HepG2 (cell line): ENCODE measurements around the gene ACBD5. TPM values are rescaled to one million over a fixed set of nuclear protein-coding genes. Genes with fewer than 3 reads are reported as not detected.

Experiments used
- CBFB ChIP-seq: sonication (generic); formaldehyde crosslinking; IDR thresholded peaks from 2 replicates; pipeline ENCODE4 v1.4.0; 2020; ENCODE audit warnings: missing genetic modification reagents
- FOXK1 ChIP-seq: sonication (generic); formaldehyde crosslinking; IDR thresholded peaks from 2 replicates; pipeline ENCODE4 v1.4.0; 2020; ENCODE audit warnings: low read depth, missing genetic modification reagents, borderline replicate concordance
- KDM5B ChIP-seq: sonication (generic); formaldehyde crosslinking; IDR thresholded peaks from 2 replicates; pipeline ENCODE4 v1.4.0; 2020; ENCODE audit warnings: missing genetic modification reagents, mild to moderate bottlenecking, borderline replicate concordance
- KLF9 ChIP-seq: IDR thresholded peaks from 2 replicates; pipeline ENCODE4 v1.6.1; 2016; ENCODE audit warnings: low read depth
- POLR2AphosphoS5 ChIP-seq: IDR thresholded peaks from 2 replicates; pipeline ENCODE4 v1.6.1; 2012; ENCODE audit warnings: low read depth, low read length
- RFXANK ChIP-seq: IDR thresholded peaks from 2 replicates; pipeline ENCODE4 v1.6.1; 2016
- SNAI1 ChIP-seq: sonication (generic); formaldehyde crosslinking; IDR thresholded peaks from 2 replicates; pipeline ENCODE4 v1.5.0; 2020; ENCODE audit warnings: mild to moderate bottlenecking, missing genetic modification reagents, borderline replicate concordance
- SOX6 ChIP-seq, 2 experiments: fragments of 450-650 bp in 1 of 2; sonication (generic) in 1 of 2; formaldehyde crosslinking in 1 of 2; IDR thresholded peaks; 2 replicates each; pipeline versions ENCODE4 v1.4.0 to v1.6.1; 2017 to 2020; ENCODE audit warnings: antibody characterized with exemption in 1 of 2, mild to moderate bottlenecking in 1 of 2, missing genetic modification reagents in 1 of 2
- ZNF570 ChIP-seq: sonication (generic); formaldehyde crosslinking; IDR thresholded peaks from 2 replicates; pipeline ENCODE4 v1.4.0; 2020; ENCODE audit warnings: mild to moderate bottlenecking, missing genetic modification reagents, borderline replicate concordance
- polyA plus RNA-seq, 8 experiments: library from polyadenylated mRNA; depleted of rRNA in 3 of 8; stranded (reverse) in 7 of 8; unstranded in 1 of 8; fragments of >200 nt; fragmentation: Illumina TruSeq in 4 of 8; extraction: Trizol in 4 of 8; gene quantifications; 2 replicates each; pipeline versions ENCODE4 v1.2.1 to v1.2.3, GENCODE V29; 2011 to 2016; ENCODE audit warnings: low read depth in 4 of 8, missing spikeins in 1 of 8, mixed read lengths in 1 of 8; ENCODE audit not compliant: insufficient read depth in 1 of 8
- total RNA-seq, 5 experiments: library from RNA; depleted of rRNA; stranded (reverse); fragments of >200 nt; fragmentation: Illumina TruSeq; extraction: Trizol; gene quantifications; 2 replicates each; pipeline ENCODE4 v1.2.3, GENCODE V29; 2016; ENCODE audit warnings: low read depth in 1 of 5
- TF ChIP-seq, protein P1 (sequence below): sonication (generic); IDR thresholded peaks from 2 replicates; pipeline ENCODE4 v1.6.1; 2016; ENCODE audit warnings: low read depth, borderline replicate concordance
- TF ChIP-seq, protein P2 (sequence below): sonication (generic); formaldehyde crosslinking; IDR thresholded peaks from 2 replicates; pipeline ENCODE4 v1.5.0; 2020; ENCODE audit warnings: mild to moderate bottlenecking, missing genetic modification reagents, borderline replicate concordance
- TF ChIP-seq, protein P3 (sequence below): sonication (generic); formaldehyde crosslinking; IDR thresholded peaks from 2 replicates; pipeline ENCODE4 v1.4.0; 2020; ENCODE audit warnings: missing genetic modification reagents
- TF ChIP-seq, protein P4 (sequence below): sonication (generic); formaldehyde crosslinking; IDR thresholded peaks from 2 replicates; pipeline ENCODE4 v1.4.0; 2020; ENCODE audit warnings: mild to moderate bottlenecking, missing genetic modification reagents
- TF ChIP-seq, protein P5 (sequence below): sonication (generic); formaldehyde crosslinking; conservative IDR thresholded peaks from 2 replicates; pipeline ENCODE4 v1.4.0; 2020; ENCODE audit warnings: missing genetic modification reagents
- TF ChIP-seq, protein P6 (sequence below): sonication (generic); formaldehyde crosslinking; IDR thresholded peaks from 2 replicates; pipeline ENCODE4 v1.8.1; 2023; ENCODE audit warnings: missing genetic modification reagents, inconsistent platforms, borderline replicate concordance
- TF ChIP-seq, protein P7 (sequence below): sonication (generic); formaldehyde crosslinking; IDR thresholded peaks from 2 replicates; pipeline ENCODE4 v1.5.0; 2020; ENCODE audit warnings: missing genetic modification reagents

The ACBD5 gene
- total and polyA plus RNA-seq, 2 of the 13 experiments (the other 11 are each of a cell fraction or from before 2014, with no cell fraction given): 10.3 to 14.8 TPM

DNA sequence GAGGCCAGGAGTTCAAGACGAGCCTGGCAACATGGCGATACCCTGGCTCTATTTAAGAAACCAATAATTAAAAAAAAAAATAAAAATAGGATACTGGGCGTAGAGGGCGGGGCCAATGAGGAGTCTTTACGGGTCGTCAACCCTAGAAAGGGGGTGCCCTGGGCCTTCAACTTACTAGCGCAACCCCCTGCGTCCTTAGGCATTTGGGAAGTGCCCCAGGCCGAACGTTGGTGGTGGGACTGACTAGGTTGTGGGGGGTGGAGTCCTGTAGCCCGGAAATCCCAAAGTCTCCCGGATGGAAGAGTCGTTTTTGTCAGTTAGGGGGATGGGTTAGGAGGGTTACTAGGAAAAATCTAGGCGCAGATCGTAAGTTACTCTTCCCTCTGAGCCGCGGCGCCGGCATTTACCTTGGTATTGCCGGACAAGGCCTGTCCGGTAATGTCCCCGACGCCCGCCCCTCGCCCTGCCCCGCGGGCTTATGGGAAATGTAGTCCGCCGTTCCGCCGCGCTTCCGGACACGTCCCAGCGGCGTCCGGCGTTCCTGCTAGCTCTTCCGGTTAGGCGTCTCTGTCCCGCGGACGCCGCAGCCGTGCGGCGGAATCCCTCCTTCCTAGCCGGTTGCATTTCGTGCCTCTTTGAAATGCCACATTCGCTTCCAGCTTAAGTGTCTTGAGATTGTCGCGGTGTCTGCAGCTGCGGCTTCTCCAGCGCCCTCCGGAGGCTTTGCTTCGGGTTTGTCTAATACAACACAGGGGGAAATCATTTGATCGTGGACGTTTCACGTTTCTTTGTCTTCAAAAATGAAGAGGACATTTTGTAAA is 1.3 kb upstream of the ACBD5 start (continued):
- TF ChIP-seq, protein P1, sequence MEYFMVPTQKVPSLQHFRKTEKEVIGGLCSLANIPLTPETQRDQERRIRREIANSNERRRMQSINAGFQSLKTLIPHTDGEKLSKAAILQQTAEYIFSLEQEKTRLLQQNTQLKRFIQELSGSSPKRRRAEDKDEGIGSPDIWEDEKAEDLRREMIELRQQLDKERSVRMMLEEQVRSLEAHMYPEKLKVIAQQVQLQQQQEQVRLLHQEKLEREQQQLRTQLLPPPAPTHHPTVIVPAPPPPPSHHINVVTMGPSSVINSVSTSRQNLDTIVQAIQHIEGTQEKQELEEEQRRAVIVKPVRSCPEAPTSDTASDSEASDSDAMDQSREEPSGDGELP: peak; percentile 13; the same call in 1 of the 2 replicates
- TF ChIP-seq ZNF570 (CRISPR knock-in tag) (no peak), RFXANK (CRISPR knock-in tag) (no peak), POLR2AphosphoS5 (peak; percentile 91), KDM5B (CRISPR knock-in tag) (peak; percentile 52; the same call in 1 of the 2 replicates), KLF9 (CRISPR knock-in tag) (peak; percentile 78; the same call in 1 of the 2 replicates), CBFB (CRISPR knock-in tag) (0 out of 2 replicates have a peak, but pooled peaks have one; percentile 60), FOXK1 (CRISPR knock-in tag) (peak; percentile 85; the same call in 1 of the 2 replicates), SOX6 (IDR thresholded peaks at IDR 0.05) (no peak), SOX6 (CRISPR knock-in tag; IDR thresholded peaks at IDR 0.05) (peak; percentile 60), SNAI1 (CRISPR knock-in tag) (peak; percentile 67; the same call in 1 of the 2 replicates)
- TF ChIP-seq, protein P2, sequence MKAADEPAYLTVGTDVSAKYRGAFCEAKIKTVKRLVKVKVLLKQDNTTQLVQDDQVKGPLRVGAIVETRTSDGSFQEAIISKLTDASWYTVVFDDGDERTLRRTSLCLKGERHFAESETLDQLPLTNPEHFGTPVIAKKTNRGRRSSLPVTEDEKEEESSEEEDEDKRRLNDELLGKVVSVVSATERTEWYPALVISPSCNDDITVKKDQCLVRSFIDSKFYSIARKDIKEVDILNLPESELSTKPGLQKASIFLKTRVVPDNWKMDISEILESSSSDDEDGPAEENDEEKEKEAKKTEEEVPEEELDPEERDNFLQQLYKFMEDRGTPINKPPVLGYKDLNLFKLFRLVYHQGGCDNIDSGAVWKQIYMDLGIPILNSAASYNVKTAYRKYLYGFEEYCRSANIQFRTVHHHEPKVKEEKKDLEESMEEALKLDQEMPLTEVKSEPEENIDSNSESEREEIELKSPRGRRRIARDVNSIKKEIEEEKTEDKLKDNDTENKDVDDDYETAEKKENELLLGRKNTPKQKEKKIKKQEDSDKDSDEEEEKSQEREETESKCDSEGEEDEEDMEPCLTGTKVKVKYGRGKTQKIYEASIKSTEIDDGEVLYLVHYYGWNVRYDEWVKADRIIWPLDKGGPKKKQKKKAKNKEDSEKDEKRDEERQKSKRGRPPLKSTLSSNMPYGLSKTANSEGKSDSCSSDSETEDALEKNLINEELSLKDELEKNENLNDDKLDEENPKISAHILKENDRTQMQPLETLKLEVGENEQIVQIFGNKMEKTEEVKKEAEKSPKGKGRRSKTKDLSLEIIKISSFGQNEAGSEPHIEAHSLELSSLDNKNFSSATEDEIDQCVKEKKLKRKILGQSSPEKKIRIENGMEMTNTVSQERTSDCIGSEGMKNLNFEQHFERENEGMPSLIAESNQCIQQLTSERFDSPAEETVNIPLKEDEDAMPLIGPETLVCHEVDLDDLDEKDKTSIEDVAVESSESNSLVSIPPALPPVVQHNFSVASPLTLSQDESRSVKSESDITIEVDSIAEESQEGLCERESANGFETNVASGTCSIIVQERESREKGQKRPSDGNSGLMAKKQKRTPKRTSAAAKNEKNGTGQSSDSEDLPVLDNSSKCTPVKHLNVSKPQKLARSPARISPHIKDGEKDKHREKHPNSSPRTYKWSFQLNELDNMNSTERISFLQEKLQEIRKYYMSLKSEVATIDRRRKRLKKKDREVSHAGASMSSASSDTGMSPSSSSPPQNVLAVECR (CRISPR knock-in tag): peak; percentile 67; the same call in 1 of the 2 replicates
- TF ChIP-seq, protein P3, sequence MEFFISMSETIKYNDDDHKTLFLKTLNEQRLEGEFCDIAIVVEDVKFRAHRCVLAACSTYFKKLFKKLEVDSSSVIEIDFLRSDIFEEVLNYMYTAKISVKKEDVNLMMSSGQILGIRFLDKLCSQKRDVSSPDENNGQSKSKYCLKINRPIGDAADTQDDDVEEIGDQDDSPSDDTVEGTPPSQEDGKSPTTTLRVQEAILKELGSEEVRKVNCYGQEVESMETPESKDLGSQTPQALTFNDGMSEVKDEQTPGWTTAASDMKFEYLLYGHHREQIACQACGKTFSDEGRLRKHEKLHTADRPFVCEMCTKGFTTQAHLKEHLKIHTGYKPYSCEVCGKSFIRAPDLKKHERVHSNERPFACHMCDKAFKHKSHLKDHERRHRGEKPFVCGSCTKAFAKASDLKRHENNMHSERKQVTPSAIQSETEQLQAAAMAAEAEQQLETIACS: 0 out of 2 replicates have a peak, but pooled peaks have one; percentile 36
- TF ChIP-seq, protein P4, sequence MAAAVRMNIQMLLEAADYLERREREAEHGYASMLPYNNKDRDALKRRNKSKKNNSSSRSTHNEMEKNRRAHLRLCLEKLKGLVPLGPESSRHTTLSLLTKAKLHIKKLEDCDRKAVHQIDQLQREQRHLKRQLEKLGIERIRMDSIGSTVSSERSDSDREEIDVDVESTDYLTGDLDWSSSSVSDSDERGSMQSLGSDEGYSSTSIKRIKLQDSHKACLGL: peak; percentile 58; the same call in 1 of the 2 replicates
- TF ChIP-seq, protein P5, sequence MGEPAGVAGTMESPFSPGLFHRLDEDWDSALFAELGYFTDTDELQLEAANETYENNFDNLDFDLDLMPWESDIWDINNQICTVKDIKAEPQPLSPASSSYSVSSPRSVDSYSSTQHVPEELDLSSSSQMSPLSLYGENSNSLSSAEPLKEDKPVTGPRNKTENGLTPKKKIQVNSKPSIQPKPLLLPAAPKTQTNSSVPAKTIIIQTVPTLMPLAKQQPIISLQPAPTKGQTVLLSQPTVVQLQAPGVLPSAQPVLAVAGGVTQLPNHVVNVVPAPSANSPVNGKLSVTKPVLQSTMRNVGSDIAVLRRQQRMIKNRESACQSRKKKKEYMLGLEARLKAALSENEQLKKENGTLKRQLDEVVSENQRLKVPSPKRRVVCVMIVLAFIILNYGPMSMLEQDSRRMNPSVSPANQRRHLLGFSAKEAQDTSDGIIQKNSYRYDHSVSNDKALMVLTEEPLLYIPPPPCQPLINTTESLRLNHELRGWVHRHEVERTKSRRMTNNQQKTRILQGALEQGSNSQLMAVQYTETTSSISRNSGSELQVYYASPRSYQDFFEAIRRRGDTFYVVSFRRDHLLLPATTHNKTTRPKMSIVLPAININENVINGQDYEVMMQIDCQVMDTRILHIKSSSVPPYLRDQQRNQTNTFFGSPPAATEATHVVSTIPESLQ (CRISPR knock-in tag): 0 out of 2 replicates have a peak, but pooled peaks have one; percentile 61
- TF ChIP-seq, protein P6, sequence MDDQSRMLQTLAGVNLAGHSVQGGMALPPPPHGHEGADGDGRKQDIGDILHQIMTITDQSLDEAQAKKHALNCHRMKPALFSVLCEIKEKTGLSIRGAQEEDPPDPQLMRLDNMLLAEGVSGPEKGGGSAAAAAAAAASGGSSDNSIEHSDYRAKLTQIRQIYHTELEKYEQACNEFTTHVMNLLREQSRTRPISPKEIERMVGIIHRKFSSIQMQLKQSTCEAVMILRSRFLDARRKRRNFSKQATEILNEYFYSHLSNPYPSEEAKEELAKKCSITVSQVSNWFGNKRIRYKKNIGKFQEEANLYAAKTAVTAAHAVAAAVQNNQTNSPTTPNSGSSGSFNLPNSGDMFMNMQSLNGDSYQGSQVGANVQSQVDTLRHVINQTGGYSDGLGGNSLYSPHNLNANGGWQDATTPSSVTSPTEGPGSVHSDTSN (CRISPR knock-in tag): no peak
- TF ChIP-seq, protein P7, sequence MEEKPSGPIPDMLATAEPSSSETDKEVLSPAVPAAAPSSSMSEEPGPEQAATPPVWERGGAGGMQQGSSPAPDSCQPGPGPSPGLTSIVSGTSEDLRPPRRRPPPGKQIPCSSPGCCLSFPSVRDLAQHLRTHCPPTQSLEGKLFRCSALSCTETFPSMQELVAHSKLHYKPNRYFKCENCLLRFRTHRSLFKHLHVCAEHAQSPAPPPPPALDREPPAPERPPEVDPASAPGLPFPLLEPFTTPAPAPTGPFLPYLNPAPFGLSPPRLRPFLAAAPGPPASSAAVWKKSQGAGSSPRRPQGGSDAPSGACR (CRISPR knock-in tag): peak; percentile 32; the same call in 1 of the 2 replicates
